ENCODE data around the gene PKD1L1. TPM values are rescaled to one million over a fixed set of nuclear protein-coding genes. Genes with fewer than 3 reads are reported as not detected.

PKD1L1 gene
- total RNA-seq, 4 donors from 2014 or later: 0.07 to 1.7 (median 0.98) TPM

DNA sequence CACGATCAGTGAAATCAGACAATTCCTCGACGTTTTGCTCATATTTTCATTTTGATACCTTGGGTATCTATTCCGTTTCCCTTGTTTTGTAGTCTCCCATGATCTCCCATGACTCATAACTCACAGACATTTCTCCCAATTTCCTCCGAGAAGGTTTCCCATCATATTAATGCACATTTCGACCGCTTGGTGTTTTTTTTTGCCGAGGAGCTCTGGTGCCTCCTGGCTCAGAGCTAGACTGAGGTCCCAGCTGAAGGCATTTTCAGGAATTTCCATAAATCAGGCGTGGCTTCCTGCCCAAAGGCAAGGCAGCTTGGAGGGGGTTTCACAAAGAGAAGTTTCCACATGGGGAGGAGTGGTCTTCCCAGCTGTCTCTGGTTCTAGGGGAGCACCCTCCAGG is 218.1 kb downstream of the PKD1L1 start:
- H3K4me3 ChIP-seq: no peak overlapping the region
- H3K36me3 ChIP-seq: no peaks in the 10 kb centered on the region
- H3K27me3 ChIP-seq: no peaks in the 10 kb centered on the region
- TF ChIP-seq POLR2A (IDR thresholded peaks at IDR 0.05): no peak
- no peak for TF ChIP-seq CTCF (IDR thresholded peaks at IDR 0.05 in 4 of 5, conservative IDR thresholded peaks at IDR 0.05 in 1 of 5)
- H3K27ac ChIP-seq: no peak overlapping the region
- ATAC-seq (no peak), DNase-seq (no peak)
- no peaks in the 10 kb centered on the region for H3K9me3 ChIP-seq
- intact Hi-C loops (cut with DNase I; ENCODE audit: low total_unique reads): no loop called here
- no peaks in the 10 kb centered on the region for H3K4me1 ChIP-seq
- in situ Hi-C loops (cut with MboI; ENCODE audit: low sequenced_read_pairs in 4 of 4): no loop called here

DNA sequence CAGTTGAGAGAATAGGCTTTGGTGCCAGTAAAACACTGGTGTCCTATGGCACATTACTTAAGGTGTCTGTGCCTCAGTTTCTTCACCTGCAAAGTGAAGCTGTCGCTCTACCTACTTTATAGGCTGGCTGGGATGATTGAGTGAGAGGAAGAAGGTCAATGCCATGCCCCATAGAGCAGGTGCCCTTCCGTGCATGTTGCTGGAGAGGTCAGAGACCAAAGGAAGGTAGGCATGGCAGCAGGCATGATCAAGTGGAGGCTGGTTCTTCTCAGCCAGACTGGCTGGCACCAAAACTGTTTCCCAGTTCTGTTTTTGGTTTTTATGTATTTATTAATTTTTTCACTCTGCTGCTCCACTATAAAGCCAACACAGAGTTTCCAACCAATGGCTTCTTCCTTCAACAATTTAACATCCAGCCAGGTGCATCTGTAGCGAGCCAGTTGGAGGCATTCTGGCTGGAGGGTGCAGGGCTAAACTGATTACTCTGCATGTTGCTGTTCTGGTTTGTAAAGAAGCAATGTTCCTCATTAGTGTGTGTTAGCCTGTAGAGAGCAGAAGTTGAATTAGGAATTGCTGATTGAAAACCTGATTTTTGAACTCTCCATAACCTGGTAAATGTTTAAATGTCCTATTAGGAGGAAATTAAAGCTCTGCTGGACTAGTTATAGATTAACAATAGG is 222.1 kb downstream of the PKD1L1 start:
- H3K4me1 ChIP-seq: no peaks in the 10 kb centered on the region
- intact Hi-C loops (cut with DNase I; ENCODE audit: low total_unique reads): no loop called here
- H3K36me3 ChIP-seq: no peaks in the 10 kb centered on the region
- in situ Hi-C loops (cut with MboI; ENCODE audit: low sequenced_read_pairs in 4 of 4): no loop called here
- H3K27me3 ChIP-seq: no peaks in the 10 kb centered on the region
- DNase-seq (no peak), ATAC-seq (no peak)
- no peak overlapping the region for H3K27ac ChIP-seq
- no peaks in the 10 kb centered on the region for H3K9me3 ChIP-seq
- H3K4me3 ChIP-seq: no peak overlapping the region
- TF ChIP-seq CTCF (IDR thresholded peaks at IDR 0.05 in 4 of 5, conservative IDR thresholded peaks at IDR 0.05 in 1 of 5) (no peak), POLR2A (IDR thresholded peaks at IDR 0.05) (no peak)

GRCh38 chr7:47725031-47725780 is 223.1 kb downstream of the PKD1L1 start:
- no peak for DNase-seq
- Histone ChIP-seq H3K9me3 (no peaks in the 10 kb centered on the region), H3K27ac (no peak overlapping the region), H3K4me1 (no peaks in the 10 kb centered on the region), H3K27me3 (no peaks in the 10 kb centered on the region), H3K36me3 (no peaks in the 10 kb centered on the region), H3K4me3 (no peak overlapping the region)
- in situ Hi-C loops (cut with MboI; ENCODE audit: low sequenced_read_pairs in 4 of 4): no loop called here
- TF ChIP-seq POLR2A (IDR thresholded peaks at IDR 0.05) (no peak), CTCF (IDR thresholded peaks at IDR 0.05 in 4 of 5, conservative IDR thresholded peaks at IDR 0.05 in 1 of 5) (no peak)
- intact Hi-C loops (cut with DNase I; ENCODE audit: low total_unique reads): no loop called here
- no peak for ATAC-seq

Other genes starting within 250 kb of the PKD1L1 start
- gene HUS1, start 31.1 kb upstream of the PKD1L1 start, total RNA-seq: 10 to 100 TPM; 18.3 to 33.0 (median 23.0) TPM
- not detected for gene SUN3, start 80.6 kb upstream of the PKD1L1 start, total RNA-seq
- not detected for gene C7orf57, start 87.1 kb upstream of the PKD1L1 start, total RNA-seq
- gene UPP1, start 140.8 kb upstream of the PKD1L1 start, total RNA-seq: 1 to 10 TPM; 1.7 to 7.1 (median 5.8) TPM
- under 1 TPM in 2 of 4 donors, not detected in 2; 0.03 to 0.10 TPM for gene ABCA13, start 223.0 kb upstream of the PKD1L1 start, total RNA-seq